ENCODE data around the gene GALNS. TPM values are rescaled to one million over a fixed set of nuclear protein-coding genes. Genes with fewer than 3 reads are reported as not detected.
"Not testable (repeated sequence)": the region's sequence is repeated elsewhere in the genome, so short reads cannot be mapped to it uniquely, and the experiment has no call there.

The GALNS gene
- total RNA-seq, 1 experiment from 2014 or later = 34.3 TPM

DNA sequence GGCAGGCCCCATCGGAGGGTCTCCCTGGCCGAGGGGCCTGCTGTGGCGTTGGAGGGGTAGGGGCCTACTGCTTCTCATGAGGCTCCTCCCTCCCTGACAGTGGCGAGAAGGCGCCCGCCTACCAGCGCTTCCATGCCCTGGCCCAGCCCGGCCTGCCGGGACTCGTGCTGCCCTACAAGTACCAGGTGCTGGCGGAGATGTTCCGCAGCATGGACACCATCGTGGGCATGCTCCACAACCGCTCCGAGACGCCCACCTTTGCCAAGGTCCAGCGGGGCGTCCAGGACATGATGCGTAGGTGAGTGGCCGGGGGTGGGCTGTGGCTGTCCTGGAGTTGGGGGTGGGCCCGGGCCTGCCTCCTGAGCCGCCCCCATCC lies 51.4 kb downstream of the GALNS start:
- DNase-seq (ENCODE audit: low spot score) = no peak

GRCh38 chr16:88804552-88805339 lies 52.0 kb downstream of the GALNS start:
- DNase-seq (ENCODE audit: low spot score) = no peak

- DNase-seq (ENCODE audit: low spot score) = no peak
Observed at GRCh38 chr16:88804173-88804551, 52.6 kb downstream of the GALNS start.

DNA sequence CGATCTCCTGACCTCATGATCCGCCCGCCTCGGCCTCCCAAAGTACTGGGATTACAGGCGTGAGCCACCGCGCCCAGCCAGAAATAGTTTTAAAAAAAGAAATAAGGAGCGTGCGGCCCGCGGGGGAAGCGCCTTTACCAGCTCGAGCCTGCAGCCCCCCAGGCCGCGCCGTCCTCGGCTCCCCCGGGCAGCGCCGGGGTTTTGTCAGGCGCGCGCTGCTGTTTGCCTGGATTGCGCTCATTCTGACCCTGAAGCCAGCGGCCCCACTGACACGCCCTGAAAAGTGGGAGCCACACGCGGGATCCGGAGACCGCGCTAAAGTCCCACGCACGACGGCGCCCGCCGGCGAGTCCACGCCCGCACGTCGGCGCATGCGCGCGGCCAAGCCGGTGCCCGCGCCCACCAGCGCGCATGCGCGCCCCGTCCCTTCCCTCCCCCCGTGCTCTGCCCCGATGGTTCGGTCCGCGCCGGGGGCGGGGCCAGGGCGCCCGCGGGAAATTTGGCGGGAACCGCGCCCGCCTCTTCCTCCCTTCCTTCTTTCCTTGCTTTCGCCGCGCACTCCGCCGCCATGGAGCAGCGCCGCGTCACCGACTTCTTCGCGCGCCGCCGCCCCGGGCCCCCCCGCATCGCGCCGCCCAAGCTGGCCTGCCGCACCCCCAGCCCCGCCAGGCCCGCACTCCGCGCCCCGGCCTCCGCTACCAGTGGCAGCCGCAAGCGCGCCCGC lies 53.3 kb downstream of the GALNS start, which contains the start of gene CDT1:
Gene CDT1 (plus strand): TSS at position 526 of the 724 bp plus-strand sequence. CDS start 43 bp downstream, at position 569.
- DNase-seq (ENCODE audit: low spot score) = peak; percentile 69

DNA sequence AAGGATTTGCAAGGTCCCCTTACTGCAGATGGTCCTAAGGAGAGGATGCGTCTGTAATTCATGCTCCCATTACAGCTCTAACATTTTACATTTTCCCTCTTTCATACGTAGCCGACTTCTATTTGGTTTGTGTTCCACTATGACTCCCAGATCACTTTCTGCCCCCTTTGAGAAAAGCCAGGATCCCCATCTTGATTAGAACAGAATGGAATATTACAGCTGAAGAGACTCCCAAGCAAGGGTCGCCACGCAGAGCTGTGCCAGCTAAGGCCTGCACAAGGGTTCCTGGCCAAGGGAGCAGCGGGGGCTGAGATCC lies 56.5 kb downstream of the GALNS start:
- no peak for DNase-seq (ENCODE audit: low spot score)

DNA sequence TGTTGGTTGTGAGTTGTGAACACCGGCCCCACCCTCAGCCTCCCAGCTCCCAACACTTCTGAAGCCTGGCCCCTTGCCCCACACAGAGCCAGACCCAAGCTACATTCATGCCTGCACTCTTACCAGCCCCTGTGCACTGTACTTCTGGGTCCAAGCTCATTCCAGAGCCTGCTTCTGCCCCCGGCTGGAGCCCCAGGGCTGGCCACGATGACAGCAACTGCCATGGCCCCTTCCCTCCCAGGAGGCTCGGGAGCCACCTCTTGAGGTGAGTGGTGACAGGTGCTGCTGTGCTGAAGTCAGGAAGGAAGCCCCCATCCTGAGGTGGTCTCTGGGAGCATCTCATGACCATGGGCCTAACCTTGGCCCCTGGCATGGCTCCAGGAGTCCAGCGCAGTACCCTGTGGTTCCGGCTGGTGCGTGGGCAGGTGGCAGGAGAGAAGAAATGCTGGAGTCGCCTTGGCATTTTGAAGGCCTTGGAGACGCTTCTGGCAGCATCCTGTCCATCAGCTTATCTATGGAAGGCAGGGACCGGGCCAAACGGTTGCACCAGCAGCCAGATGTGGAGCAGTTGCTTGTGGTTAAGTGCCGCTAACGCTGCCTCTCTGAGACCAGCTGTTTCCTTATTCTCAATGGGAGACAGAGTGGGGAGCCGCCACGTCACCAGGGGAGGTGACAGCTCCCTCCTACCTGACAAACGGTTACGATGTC lies 57.0 kb downstream of the GALNS start:
- no peak for DNase-seq (ENCODE audit: low spot score)

GRCh38 chr16:88798772-88799455 lies 57.8 kb downstream of the GALNS start:
- DNase-seq (ENCODE audit: low spot score) = no peak

DNA sequence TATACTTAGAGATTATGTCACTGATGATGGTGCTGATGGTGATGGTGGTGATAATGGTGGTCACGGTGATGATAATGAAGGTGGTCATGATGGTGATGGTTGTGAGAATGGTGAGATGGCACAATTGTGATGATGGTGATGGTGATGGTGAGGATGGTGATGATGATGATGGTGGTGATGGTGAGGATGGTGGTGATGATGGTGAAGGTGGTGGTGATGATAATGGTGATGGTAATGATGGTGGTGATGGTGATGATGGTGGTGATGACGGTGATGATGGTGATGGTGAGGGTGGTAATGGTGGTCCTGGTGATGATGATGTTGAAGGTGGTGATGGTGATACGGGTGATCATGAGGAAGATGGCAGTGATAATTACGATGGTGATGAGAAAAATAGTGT lies 58.7 kb downstream of the GALNS start:
- DNase-seq (ENCODE audit: low spot score) = no peak

- DNase-seq (ENCODE audit: low spot score) = no peak
Observed at GRCh38 chr16:88796278-88796677, 60.5 kb downstream of the GALNS start.

- no peak for DNase-seq (ENCODE audit: low spot score)
Observed at GRCh38 chr16:88793251-88793954, 63.3 kb downstream of the GALNS start.

DNA sequence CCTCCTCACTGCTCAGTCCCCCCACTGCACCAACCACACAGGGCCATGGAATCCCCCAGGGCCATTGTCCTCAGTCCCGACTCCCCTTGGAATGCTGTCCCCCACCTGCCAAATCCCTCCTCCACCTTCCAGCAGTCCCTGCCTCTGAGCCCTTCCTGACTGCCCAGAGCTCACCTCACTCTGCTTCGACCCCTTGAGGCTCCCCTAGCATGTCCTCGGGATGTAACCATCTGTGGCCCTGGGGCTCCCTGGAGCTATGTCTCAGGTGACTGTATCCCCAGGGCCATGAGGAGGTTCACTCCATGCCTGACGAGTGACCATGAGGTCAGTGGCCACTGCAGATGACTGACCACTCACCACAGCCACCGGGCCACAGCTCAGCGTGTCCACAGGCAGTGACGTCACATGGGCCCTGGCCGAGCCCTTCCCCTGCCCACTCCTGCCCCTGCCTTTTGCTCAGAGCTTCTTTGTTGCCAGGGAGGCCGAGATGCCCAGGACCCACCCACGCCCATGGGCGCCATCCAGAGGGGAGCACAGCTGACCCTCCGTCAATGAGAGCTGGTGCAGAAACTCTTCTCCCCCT lies 64.0 kb downstream of the GALNS start:
- no peak for DNase-seq (ENCODE audit: low spot score)

- DNase-seq (ENCODE audit: low spot score) = no peak
Observed at GRCh38 chr16:88792078-88792550, 64.6 kb downstream of the GALNS start.

DNA sequence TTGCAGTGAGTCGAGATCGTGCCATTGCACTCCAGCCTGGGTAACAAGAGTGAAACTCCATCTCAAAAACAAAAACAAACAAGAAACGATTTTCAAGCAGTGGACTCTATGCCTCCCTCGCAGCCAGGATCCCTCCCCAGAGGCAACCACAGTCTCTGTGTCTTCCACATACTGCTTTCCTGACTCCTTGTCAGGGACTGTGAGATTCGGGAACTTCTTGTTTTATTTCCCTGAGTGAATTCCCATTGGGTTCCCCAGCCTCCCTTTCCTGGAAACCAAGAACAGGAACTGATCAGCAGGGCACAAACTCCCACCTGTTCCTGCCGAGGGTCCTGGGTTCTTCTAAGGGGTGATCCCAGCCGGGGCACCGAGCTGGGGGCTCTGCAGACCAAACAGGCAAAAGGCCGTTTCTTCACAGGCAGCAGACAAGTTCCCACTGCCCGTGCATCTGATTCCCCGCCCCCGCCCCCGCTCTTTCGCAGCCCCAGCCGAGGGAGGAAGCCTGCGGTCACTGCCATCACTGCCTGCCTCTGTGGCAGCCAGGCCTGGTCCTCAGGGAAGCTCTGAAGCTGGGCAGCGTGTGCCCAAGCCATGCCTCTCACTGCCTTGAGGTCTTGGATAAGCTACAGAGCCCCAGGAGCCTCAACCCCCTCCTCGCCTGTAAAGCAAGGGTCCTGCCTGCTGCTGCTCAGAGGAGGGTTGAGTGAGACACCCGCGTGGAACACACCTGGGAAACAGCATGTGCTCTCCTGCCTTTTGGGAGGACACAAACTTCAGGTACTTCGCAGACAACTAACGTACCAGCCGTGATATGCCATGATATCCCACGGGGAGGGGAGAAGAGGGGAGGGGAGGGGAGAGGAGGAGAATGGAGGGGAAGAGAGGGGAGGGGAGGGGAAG lies 66.2 kb downstream of the GALNS start:
- DNase-seq (ENCODE audit: low spot score) = no peak

GRCh38 chr16:88789594-88789993 lies 67.2 kb downstream of the GALNS start:
- no peak for DNase-seq (ENCODE audit: low spot score)

DNA sequence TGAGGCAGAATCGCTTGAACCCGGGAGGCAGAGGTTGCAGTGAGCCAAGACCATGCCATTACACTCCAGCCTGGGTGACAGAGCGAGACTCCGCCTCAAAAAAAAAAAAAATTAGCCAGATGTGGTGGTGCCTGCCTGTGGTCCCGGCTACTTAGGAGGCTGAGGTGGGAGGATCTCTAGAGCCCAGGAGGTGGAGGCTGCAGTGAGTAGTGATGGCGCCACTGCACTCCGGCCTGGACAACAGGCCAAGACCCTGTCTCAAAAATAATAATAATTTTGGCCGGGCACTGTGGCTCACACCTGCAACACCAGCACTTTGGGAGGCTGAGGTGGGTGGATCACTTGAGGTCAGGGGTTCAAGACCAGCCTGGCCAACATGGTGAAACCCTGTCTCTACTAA lies 68.0 kb downstream of the GALNS start:
- not testable (repeated sequence) for DNase-seq (ENCODE audit: low spot score)

- DNase-seq (ENCODE audit: low spot score) = no peak
Observed at GRCh38 chr16:88787579-88788314, 69.0 kb downstream of the GALNS start.

GRCh38 chr16:88785106-88785924 lies 71.4 kb downstream of the GALNS start, which contains the start of gene PIEZO1:
TSS of gene PIEZO1 (minus strand) at chr16:88785220. CDS start at chr16:88784964, 256 bp downstream.
- no peak for DNase-seq (ENCODE audit: low spot score)

- DNase-seq (ENCODE audit: low spot score) = no peak
Observed at GRCh38 chr16:88784856-88785105, 72.0 kb downstream of the GALNS start.

Data from A172 (cell line).